ENCODE data around the gene ZP1. TPM values are rescaled to one million over a fixed set of nuclear protein-coding genes. Genes with fewer than 3 reads are reported as not detected.

The ZP1 gene
- 0.22 to 0.36 TPM (median 0.24 TPM) in 3 of 5 replicates, not detected in the others for total RNA-seq (2022; extraction: Qiagen RNA extraction)

GRCh38 chr11:60866911-60867870, at the start of gene ZP1:
ZP1 (plus strand) TSS chr11:60867542; CDS start chr11:60867562, 20 bp downstream.

GRCh38 chr11:60841797-60842667, 25.3 kb upstream of the ZP1 start, which contains the start of gene CCDC86:
CCDC86 (plus strand) TSS chr11:60842113; CDS start chr11:60842125, 12 bp downstream.

GRCh38 chr11:60855726-60856633, 11.4 kb upstream of the ZP1 start, which contains the start of gene PTGDR2:
PTGDR2 (minus strand) TSS chr11:60855950; CDS start chr11:60853722, 2,228 bp downstream.

GRCh38 chr11:60906132-60906972, 39.0 kb downstream of the ZP1 start, which contains the start of gene PRPF19:
PRPF19 (minus strand) TSS chr11:60906585; CDS start chr11:60906382, 203 bp downstream.

GRCh38 chr11:60913793-60914632, 46.7 kb downstream of the ZP1 start, which contains the start of gene TMEM109:
TMEM109 (plus strand) TSS chr11:60914158; CDS start chr11:60919694, 5,536 bp downstream.

GRCh38 chr11:60924110-60924905, 57.0 kb downstream of the ZP1 start, which contains the start of gene TMEM132A:
TMEM132A (plus strand) TSS chr11:60924460; CDS start chr11:60924634, 174 bp downstream.

Other genes with a start within 250 kb of the ZP1 start
- not detected in 5 replicates for gene MS4A8, start 167.9 kb upstream of the ZP1 start, total RNA-seq (2022; extraction: Qiagen RNA extraction)
- not detected in 5 replicates for gene MS4A18, start 142.8 kb upstream of the ZP1 start, total RNA-seq (2022; extraction: Qiagen RNA extraction)
- not detected in 5 replicates for gene MS4A15, start 110.7 kb upstream of the ZP1 start, total RNA-seq (2022; extraction: Qiagen RNA extraction)
- gene MS4A10, start 82.2 kb upstream of the ZP1 start, total RNA-seq (2022; extraction: Qiagen RNA extraction), result not detected in 5 replicates
- 85.4 to 107 TPM (median 94.9 TPM) in 5 replicates for gene CCDC86, start 25.4 kb upstream of the ZP1 start, total RNA-seq (2022; extraction: Qiagen RNA extraction)
- gene PTGDR2, start 11.6 kb upstream of the ZP1 start, total RNA-seq (2022; extraction: Qiagen RNA extraction), result 0.05 to 0.10 TPM (median 0.08 TPM) in 4 of 5 replicates, not detected in the other
- 153 to 189 TPM (median 179 TPM) in 5 replicates for gene PRPF19, start 39.0 kb downstream of the ZP1 start, total RNA-seq (2022; extraction: Qiagen RNA extraction)
- gene TMEM109, start 46.6 kb downstream of the ZP1 start, total RNA-seq (2022; extraction: Qiagen RNA extraction), result 103 to 128 TPM (median 121 TPM) in 5 replicates
- 91.4 to 146 TPM (median 134 TPM) in 5 replicates for gene TMEM132A, start 56.9 kb downstream of the ZP1 start, total RNA-seq (2022; extraction: Qiagen RNA extraction)
- not detected in 5 replicates for gene SLC15A3, start 84.6 kb downstream of the ZP1 start, total RNA-seq (2022; extraction: Qiagen RNA extraction)
- 0.08 to 0.18 TPM (median 0.15 TPM) in 4 of 5 replicates, not detected in the other for gene CD6, start 104.1 kb downstream of the ZP1 start, total RNA-seq (2022; extraction: Qiagen RNA extraction)
- gene CD5, start 234.9 kb downstream of the ZP1 start, total RNA-seq (2022; extraction: Qiagen RNA extraction), result not detected in 5 replicates